ACHN (cell line): ENCODE results near the gene CENPM.

Experiments used
- DNase-seq: peaks from one replicate; pipeline ENCODE4 v3.0.0-alpha.2; 2015
- in situ Hi-C: cut with HindIII; loops from 2 replicates; pipeline ENCODE4 v1.10.0; 2017; ENCODE audit warnings: low sequenced_read_pairs, low pct_ligation_motif_present, low pct_unique_long_range_greater_than_20kb

The CENPM gene

DNA sequence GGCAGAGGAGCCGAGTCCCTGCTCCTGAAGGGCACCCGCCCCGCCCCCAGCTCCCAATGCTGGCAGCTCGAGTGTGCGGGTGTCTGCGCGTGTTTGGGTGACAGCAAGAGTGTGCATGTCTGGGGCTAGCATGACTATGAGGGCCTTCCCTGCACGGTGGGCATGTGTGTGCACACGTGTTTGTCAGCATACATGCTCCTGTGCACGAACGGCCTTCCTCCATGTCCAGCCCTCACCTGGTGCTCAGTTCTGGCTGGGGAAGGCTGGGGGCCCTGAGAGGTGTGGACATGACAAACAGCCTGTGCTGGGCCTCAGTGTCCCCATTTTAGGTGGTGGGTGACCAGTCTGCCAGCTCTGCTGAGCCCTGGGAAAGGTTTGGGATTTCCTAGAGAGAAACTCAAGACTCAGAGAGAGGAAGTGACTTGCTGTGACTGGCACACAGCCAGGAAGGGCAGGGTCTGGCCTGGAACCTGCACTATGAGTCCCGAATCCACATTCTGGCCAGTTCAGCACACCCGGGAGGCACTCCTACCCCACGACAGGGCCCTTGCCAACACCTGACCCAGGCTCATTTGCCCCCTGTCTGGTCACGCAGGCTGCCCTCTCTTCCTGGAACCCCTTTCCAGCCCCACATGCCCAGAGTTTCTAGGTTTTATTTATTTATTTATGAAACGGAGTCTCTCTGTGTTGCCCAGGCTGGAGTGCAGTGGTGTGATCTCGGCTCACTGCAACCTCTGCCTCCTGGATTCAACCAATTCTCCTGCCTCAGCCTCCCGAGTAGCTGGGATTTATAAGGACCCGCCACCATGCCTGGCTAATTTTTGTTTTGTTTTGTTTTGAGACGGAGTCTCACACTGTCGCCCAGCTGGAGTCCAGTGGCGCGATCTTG lies 28.8 kb downstream of the CENPM start:
- in situ Hi-C loops: no loop called here
- peak; percentile 44 for DNase-seq

DNA sequence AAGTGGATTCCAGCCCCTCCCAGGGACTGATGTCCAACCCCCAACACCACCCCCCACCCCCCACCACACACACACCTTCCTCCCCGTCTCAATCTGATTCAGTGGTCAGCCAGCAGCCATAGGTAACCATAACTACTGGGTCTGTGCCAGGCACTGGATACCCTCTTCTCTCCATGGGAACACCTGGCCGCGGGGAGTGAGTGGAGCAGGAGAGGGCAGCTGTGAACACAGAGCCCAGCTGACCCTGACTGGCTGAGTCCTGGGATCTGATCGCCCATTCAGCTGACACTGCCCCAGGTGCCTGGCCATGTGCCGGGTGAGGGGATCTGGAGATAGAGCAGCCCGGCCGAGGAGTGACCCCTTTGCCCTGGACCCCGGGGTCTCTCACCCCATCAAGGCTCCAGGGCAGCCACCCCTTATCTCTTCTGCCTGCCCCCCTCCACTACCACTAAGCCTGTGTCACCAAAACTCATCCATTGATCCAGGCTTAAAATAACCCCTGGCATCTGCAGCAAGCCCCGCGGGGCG lies 29.5 kb downstream of the CENPM start:
- no peak for DNase-seq
- in situ Hi-C loops: no loop called here

DNA sequence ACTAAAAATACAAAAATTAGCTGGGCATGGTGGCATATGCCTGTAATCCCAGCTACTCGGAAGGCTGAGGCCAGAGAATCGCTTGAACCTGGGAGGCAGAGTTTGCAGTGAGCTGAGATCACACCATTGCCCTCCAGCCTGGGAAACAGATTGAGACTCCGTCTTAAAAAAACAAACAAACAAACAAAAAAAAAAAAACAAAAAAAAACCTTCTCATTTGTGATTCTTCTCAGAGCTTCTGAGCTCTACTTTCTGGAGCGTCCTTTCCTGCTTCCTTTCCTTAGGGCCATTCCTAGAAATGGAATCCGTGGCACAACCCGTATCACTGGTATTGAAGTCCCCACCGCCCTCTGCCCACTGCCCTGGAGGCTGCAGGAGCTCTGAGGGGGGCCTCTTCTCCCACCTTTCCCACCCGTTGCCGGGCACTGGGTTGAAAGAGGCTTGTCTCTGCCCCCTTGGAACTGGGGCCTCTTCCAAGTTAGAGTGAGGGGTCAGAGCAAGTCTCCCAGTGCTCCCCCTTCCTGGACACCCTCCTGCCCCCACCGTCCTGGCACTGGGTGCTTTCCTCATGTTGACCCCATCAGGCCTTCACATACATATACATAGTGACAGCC lies 30.1 kb downstream of the CENPM start:
- in situ Hi-C loops: no loop called here
- DNase-seq: no peak

DNA sequence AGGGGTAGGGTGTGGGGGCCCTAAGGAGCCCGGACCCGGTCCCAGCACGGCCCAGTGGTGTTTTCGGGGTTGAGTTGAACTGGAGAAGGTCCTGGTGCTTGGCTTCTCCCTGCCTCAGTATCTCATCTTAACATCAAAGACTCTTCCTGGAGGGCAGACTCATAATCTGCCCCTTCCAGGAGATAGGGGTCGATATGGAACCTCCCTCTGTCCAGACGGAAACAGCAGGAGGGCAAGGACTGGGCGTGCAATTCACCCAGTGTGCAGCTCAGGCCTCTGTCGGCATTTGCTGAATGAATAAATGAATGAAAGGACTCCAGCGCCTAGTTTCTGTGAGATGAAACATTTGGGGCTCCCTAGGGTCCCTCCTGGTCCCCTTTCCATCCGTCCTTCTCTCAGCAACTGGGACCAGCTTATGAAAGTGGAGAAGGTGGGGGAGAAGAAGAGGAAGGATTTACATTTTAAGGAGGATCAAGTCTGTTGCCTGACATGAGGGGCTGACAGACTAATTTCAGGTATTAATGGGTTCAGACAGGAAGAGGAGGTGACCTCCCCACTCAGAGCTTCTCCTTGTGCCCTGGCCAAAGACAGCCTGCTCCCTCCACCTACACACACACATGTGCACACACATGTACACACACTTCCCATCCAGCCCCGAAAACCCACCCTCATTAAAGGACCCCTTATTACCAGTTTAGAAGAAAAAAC lies 31.0 kb downstream of the CENPM start:
- in situ Hi-C loops: no loop called here
- DNase-seq: no peak

DNA sequence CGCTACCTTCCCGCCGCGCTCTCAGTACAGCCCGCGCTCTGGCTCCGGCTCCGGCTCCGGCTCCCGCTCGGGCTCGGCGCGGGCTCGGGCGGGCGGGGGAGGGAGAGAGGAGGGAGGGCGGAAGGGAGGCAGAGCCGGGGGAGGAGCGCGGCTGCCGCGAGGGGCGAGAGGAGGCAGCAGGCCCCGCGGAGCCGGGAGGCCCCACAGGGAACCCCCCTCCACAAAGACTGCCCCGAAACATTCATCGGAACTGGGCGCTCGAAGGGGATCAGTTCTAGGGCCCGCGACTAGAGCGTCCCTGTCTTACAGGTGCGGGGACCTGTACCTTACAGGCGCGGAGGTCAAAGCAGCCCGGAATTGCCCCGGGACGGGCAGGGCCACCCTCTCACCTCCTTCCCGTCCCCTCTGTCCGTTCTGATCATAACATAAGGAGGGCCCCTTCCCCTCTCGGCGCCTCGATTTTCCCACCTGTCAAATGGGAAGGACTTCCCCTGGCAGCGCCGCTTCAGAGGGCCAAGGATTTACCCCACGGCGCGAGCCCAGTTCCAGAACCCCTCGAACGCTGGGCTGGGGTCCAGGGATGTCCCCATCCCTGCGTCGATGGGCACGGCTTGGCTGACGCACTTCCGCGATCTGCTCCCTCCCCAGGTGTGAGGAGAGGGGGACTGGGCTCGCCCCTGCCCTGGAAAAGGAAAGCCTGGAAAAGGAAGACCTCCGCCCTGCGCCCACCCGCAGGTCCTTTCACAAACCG lies 31.7 kb downstream of the CENPM start, which contains the start of gene SHISA8:
TSS of gene SHISA8 (minus strand) at position 40 of the 751 bp plus-strand sequence. CDS start 407 bp downstream, outside the sequence.
- DNase-seq: peak; percentile 57
- in situ Hi-C loops: no loop called here

DNA sequence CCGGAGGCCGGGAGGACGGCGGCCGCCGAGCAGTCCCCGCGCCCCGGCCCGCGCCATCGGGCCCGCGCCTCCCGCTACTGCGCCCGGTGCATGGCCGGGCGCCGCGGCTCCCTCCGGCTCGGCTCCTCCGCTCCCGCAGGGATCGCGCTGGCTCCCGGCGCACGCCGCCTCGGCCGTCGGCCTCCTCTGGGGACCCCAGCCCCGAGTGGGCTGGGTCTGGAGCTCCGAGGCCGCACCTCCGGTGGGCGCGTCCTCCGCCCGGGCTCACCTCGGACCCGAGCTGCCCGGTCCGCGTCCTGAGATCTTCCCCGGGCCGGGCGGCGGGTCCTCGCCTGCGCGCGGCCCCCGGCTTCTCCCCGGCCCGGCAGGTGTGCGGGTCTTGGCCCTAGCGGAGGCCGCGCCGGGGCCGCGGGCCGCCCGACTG lies 32.3 kb downstream of the CENPM start:
- DNase-seq: no peak
- in situ Hi-C loops: no loop called here

DNA sequence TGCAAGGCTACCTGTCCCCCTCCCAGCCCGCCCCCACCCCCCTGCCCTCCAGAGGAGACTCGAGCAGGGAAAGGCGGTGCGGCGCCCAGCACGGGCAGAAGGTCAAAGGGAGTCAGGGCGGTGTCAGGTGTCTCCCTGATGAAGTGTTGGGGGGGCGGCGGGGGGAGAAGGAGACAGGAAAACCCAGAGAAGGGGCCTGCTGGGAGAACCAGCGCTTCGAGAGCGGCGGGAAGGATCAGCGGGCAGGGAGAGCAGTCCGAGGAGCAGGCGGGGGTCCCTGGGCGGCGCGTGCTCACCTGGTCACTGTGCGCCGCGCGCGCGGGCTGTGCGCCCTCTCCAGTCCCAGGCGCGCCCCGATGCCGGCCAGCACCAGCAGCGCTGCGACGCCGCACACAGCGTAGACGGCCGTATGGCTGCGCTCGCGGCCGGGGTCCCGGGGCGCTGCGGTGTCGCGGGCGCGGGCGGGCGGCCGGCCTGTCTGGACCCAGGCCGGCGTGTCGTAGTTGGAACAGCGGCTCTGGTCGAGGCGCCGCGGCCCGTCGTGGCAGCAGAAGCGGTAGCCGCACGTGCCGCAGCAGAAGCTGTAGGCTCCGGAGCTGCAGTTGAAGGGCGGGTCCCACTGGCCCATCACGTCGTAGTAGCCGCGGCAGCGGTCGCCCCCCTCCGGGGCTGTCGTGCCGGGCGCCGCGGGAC lies 33.0 kb downstream of the CENPM start:
- DNase-seq: no peak
- in situ Hi-C loops: no loop called here

DNA sequence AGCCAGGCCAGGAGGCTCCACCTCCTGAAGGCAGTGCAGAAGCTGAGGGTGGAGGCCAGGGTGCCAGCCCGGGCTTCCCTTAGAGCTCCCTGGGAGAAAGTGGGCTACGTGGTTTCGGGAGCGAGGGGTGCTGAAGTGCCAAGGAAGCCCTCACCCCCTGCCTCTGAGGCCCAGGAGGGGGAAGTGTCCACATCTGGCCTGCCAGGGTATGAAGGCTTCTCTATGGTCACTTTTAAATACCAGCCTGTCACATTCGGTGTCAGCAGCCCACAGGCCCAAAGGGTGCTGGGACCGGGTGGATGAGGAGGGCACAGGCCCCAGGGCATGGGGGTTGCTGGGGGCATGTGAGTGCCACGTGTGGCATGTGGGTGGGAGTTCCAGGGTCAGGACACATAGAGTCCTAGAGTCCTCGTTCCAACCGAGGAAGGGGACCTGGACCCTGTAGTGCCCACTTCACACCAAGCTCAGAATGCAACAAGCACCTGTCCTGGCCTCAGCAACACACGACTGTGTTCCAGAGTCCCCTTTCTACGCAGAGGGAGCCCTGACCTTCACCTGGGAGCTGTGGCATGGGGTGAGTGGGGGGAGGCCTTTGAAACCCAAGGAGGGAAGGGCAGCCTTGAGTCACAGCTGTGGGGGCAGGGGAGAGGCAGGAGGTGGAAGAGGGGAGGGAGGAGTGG lies 33.8 kb downstream of the CENPM start:
- no peak for DNase-seq
- in situ Hi-C loops: no loop called here

DNA sequence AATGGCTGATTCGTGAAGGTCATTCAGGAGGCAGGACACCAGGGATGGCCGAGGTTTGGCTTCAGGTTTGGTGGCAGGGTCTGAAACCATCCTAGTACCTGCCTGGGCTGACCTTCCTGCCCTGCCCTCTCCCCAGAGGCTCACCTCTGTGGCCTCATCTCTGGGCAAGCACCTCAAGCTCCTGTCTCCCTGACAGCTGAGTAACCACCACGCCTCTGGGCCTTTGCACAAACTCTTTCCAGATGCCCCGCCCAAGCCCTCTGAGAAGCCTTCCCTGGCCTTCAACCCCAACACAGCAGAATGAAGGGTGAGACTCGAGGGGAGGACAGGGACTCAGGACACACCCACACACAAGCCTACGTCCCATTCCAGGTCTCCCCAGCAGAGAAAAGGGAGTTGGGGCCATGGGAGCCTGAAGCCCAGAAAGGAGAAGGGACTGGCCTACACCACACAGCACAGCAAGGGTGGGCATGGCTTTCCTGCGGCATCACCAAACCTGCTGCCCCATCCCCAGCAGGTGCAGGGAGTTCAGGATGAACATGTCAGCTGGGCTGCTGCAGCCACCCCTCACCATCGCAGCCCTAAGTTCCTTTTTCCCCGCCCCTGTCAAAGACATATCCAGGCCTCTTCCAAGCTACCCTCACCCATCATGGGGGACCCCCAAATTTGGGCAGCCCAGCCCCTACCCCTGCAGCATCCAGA lies 34.5 kb downstream of the CENPM start:
- in situ Hi-C loops: no loop called here
- DNase-seq: no peak

DNA sequence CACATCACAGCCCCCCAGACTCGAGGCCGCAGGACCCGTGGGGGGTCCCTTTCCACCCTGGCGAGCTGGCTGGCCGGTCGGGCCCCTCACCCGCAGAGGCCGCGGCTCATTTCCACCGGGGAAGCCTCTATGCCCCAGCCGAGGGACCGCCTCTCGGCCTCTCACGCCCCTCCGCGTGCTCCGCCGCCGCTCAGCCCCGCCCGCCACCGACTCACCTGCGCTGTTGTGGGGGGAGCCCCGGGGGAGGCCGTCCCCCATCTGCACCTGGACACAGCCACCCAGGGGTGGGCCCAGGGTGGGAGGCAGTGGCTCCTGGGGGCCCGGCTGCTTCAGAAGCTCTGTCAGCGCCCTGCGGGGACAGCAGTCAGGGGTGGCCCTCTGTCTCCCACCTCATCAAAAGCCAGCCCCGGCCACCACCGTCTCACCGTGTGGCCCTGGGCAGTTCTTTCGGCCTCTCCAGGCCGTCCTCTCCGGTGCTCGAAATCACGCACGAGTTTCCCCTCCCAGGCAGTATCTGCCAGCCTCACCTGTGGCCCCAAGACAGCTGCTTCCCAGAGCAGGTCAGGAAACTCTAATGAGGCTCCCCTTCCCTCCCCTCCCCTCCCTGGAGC lies 35.8 kb downstream of the CENPM start:
- in situ Hi-C loops: no loop called here
- DNase-seq: no peak

DNA sequence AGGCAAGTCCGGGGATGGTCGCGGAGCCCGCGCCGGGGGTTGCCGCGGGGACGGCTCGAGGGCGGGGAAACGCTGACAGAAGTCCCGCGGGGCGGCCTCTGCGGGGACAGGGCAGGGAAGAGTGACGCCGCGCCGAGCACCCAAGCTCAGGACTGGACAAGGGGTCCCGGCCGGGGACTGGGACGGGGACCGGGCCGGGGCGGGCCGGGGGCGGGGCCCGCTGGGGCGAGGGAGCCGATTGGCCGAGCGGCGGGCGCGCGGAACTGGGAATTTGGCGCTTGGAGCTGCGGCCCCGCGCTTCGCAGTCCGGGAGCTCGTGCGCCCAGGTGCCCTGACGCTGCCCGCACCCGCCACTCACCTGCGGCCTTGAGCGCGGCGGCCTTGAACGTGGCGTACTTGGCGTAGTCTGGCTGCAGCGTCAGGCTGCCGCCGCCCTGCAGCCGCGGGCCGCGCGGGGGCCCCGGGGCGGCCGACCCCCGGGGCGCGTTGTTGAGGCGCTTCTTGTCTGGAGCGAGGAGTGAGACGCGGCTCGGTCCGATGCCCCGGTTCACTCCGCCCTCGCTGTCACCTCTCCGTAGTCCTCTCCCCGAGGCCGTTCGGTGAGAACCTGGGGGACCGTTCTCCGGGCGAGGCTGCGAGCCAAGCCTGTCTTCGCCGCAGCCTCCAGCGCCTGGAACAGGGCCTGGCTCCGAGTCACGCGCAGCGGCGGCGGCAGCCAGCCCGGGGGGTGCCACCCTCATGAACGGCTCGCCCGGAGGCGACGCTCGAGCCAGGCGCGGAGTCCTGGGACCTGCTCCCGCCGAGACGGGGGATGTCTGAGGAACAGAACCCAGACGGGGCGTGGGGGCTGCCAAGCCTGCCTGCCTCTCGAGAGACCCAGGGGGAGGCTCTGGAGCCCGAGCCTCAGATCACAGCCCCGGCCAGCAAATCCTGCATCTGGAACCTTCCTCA lies 36.6 kb downstream of the CENPM start:
- DNase-seq: no peak

DNA sequence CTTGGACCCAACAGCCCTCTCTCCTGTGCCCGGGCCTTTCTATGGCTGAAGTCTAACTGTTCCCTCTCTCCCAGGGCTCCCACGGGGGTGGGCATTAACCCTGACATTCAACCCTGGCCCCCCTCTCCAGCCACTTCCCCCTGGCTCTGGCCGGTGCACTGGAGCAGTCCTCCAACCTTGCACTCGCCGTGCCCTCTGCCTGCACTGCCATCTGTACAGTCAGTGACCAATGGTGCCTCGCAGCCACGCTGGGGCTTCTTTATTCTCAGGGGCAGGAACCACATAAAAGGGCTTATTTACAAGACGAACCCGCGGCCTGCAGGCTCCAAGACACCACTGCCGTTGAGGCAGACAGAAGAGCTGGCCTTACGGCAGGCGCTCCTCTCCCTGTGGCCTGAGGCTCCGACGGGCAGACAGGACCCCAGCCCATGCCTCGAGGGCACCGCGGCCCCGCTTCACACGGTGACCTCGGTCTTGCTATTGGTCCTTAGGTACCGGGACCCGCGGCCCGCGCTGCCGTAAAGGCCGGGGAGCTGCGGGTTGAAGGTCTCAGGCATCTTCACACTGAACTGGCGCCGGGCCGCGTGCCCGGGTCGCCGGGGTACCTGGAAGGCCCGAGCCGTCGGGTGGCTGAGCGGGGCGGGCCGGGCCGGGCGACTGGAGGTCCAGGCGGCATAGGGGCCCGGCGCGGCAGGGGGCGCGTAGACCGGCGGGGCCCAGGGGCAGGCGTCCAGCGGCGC lies 37.5 kb downstream of the CENPM start:
- in situ Hi-C loops: no loop called here
- no peak for DNase-seq

More for the DNA sequence above, 36.6 kb downstream of the CENPM start:
- in situ Hi-C loops: no loop called here

DNA sequence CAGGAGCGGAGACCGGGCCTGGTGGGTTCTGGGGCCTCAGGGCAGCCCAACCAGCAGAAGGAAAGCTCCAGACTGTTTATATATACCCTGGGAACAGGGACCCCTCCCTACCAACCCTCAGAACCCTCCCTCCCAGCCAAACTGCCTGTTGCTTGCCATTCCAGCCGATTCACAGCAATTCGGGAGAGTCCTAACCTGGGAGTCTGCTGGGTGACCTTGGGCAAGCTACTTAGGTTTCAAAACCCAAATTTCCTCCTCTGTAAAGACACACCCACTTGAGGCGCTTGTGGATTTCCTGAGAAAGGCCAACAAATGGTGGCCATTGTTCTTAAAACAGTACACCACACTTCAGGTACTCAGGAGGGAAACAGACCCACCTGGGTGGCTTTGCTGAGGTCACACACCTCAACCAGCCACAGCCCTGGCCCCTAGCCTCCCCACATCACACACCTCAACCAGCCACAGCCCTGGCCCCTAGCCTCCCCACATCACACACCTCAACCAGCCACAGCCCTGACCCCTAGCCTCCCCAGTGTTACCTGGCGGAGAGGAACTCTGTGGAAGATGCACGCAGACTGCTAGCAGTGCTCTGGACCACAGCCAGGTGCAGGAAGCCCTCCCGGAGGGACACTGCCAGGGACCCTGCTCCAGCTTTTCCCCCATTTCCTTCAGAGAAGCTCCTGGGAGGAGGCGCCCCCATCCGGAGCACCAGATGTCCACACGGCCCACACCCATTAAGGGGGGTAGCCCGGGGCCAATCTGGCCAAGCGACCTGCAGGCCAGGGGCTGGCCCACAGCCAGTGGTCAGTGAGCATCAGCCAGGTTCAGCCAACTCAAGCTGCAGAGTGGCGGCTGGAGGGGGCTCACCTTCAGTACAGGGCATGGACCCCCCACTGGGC lies 38.3 kb downstream of the CENPM start:
- in situ Hi-C loops: no loop called here
- no peak for DNase-seq
